DND-41 (cell line): Measurements from ENCODE around the gene PDE6B.
A peak's percentile ranks its signal among the peaks of the same experiment; 100 is the strongest.

ENCODE experiments used
- ATAC-seq: fragments of 200-7000 bp; cut with Tn5 transposase; 3 replicates; pipeline ENCODE4 v1.9.1; 2021; ENCODE audit warnings: low read depth; ENCODE audit not compliant: insufficient read depth
- DNase-seq: peaks from one replicate; pipeline ENCODE4 v3.0.0-alpha.2; 2020
- H2AFZ ChIP-seq: 2 replicates; pipeline ENCODE4 v1.6.0; 2012; ENCODE audit warnings: low read depth, low read length
- H3K27ac ChIP-seq: 2 replicates; pipeline ENCODE4 v1.5.1; 2012; ENCODE audit warnings: low read length, inconsistent platforms
- H3K27me3 ChIP-seq: fragments of 200-600 bp; sonication (generic); 2 replicates; pipeline ENCODE4 v1.6.0; 2012; ENCODE audit warnings: low read length, mild to moderate bottlenecking, inconsistent platforms; ENCODE audit not compliant: insufficient read depth, poor library complexity
- H3K36me3 ChIP-seq: 2 replicates; pipeline ENCODE4 v1.5.1; 2012; ENCODE audit warnings: low read length, inconsistent platforms; ENCODE audit not compliant: insufficient read depth
- H3K4me1 ChIP-seq: 2 replicates; pipeline ENCODE4 v1.5.1; 2012; ENCODE audit warnings: mild to moderate bottlenecking, low read length; ENCODE audit not compliant: insufficient read depth
- H3K4me2 ChIP-seq: 2 replicates; pipeline ENCODE4 v1.6.0; 2012; ENCODE audit warnings: mild to moderate bottlenecking, moderate library complexity, low read length, inconsistent platforms; ENCODE audit not compliant: insufficient read depth
- H3K4me3 ChIP-seq, 2 experiments: fragments of 200-600 bp in 1 of 2; shearing (Covaris generic) in 1 of 2; 2 replicates each; pipeline ENCODE4 v1.5.1; 2012 to 2016; ENCODE audit warnings: inconsistent platforms in 2 of 2, low read length in 2 of 2, mild to moderate bottlenecking in 2 of 2, low read depth in 1 of 2, moderate library complexity in 1 of 2
- H3K79me2 ChIP-seq: 2 replicates; pipeline ENCODE4 v1.6.0; 2012; ENCODE audit warnings: low read length, inconsistent platforms; ENCODE audit not compliant: insufficient read depth
- H3K9ac ChIP-seq: 2 replicates; pipeline ENCODE4 v1.6.0; 2012; ENCODE audit warnings: low read depth, mild to moderate bottlenecking, inconsistent platforms, low read length, moderate library complexity
- H3K9me3 ChIP-seq: 2 replicates; pipeline ENCODE4 v1.5.1; 2012; ENCODE audit warnings: low read length, moderate library complexity, mild to moderate bottlenecking, inconsistent platforms; ENCODE audit not compliant: insufficient read depth, severe bottlenecking
- H4K20me1 ChIP-seq: 2 replicates; pipeline ENCODE4 v1.6.0; 2012; ENCODE audit warnings: low read length; ENCODE audit not compliant: insufficient read depth
- EZH2 ChIP-seq: IDR thresholded peaks from 3 replicates; pipeline ENCODE4 v1.6.1; 2012; ENCODE audit warnings: borderline replicate concordance, low read depth, mild to moderate bottlenecking, moderate library complexity, low read length, inconsistent platforms; ENCODE audit not compliant: severe bottlenecking
- TF ChIP-seq, protein P1 (sequence below): IDR thresholded peaks from 2 replicates; pipeline ENCODE4 v1.5.1; 2012; ENCODE audit warnings: borderline replicate concordance, low read length, moderate library complexity, mild to moderate bottlenecking; ENCODE audit not compliant: poor library complexity, severe bottlenecking; ENCODE audit errors: extremely low read depth

The PDE6B gene

GRCh38 chr4:577499-578450 lies 47.6 kb upstream of the PDE6B start:
- Histone ChIP-seq H3K27me3 (no peaks in the 10 kb centered on the region), H3K4me2 (no peak overlapping the region), H4K20me1 (no peaks in the 10 kb centered on the region), H3K79me2 (no peaks in the 10 kb centered on the region), H3K4me3 (no peak overlapping the region), H3K9ac (no peak overlapping the region), H2AFZ (no peak overlapping the region), H3K36me3 (no peaks in the 10 kb centered on the region), H3K27ac (no peak overlapping the region), H3K4me1 (no peaks in the 10 kb centered on the region), H3K9me3 (no peaks in the 10 kb centered on the region)
- DNase-seq (no peak), ATAC-seq (no peak)
- TF ChIP-seq EZH2: no peak
- TF ChIP-seq, protein P1, sequence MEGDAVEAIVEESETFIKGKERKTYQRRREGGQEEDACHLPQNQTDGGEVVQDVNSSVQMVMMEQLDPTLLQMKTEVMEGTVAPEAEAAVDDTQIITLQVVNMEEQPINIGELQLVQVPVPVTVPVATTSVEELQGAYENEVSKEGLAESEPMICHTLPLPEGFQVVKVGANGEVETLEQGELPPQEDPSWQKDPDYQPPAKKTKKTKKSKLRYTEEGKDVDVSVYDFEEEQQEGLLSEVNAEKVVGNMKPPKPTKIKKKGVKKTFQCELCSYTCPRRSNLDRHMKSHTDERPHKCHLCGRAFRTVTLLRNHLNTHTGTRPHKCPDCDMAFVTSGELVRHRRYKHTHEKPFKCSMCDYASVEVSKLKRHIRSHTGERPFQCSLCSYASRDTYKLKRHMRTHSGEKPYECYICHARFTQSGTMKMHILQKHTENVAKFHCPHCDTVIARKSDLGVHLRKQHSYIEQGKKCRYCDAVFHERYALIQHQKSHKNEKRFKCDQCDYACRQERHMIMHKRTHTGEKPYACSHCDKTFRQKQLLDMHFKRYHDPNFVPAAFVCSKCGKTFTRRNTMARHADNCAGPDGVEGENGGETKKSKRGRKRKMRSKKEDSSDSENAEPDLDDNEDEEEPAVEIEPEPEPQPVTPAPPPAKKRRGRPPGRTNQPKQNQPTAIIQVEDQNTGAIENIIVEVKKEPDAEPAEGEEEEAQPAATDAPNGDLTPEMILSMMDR: no peak

DNA sequence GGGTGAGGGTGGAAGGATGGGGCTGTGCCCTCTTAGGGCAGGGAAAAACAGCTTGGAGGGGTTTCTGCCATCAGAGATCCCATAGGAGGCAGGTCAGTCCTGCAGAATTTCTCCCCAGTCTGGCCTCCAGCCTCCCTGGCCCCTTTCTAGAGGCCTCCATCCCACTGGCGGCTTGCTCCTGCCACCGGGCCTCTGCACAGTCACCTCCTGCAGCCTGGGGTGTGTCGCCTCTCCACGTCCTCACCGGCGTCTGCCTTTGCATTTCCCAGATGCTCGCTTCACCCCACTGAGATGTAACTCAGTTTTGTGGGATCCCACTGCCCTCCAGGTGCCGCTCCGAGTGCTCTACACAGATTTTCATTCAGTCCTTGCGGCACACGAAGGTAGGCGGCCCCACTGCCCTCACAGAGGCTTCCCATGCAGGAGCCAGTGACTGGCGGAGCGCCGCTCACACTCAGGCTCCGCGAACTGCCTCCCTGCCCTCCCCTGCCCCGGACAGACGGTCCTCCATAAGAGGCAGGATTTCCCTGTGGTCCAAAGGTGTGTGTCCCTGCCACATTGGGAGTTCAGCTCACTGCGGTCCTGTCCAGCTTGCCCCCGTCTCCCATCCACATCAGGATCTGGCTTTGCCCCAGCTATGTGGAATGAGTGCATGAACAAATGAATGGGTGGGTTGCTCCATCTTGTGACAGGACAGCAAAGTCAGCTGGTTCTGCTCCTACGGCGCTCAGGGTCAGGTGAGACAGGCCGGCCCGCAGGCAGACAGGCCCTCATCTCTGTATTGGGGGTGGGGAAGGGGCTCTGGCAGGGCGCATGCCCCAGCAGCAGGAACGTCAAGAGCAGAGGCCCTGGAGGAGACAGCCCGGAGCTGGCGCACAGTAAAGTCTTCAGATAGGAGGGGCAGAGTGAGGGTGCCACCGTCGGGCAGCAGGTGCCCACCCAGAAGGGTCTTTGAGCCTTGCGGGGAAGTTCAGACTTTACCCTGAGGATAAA lies 46.6 kb upstream of the PDE6B start:
- H3K4me3 ChIP-seq: no peak overlapping the region
- H3K9me3 ChIP-seq: no peaks in the 10 kb centered on the region
- H4K20me1 ChIP-seq: no peaks in the 10 kb centered on the region
- ATAC-seq (no peak), DNase-seq (no peak)
- H3K4me1 ChIP-seq: no peaks in the 10 kb centered on the region
- no peaks in the 10 kb centered on the region for H3K79me2 ChIP-seq
- H2AFZ ChIP-seq: no peak overlapping the region
- H3K27me3 ChIP-seq: no peaks in the 10 kb centered on the region
- TF ChIP-seq, protein P1: no peak
- TF ChIP-seq EZH2: no peak
- H3K9ac ChIP-seq: no peak overlapping the region
- no peaks in the 10 kb centered on the region for H3K36me3 ChIP-seq
- no peak overlapping the region for H3K27ac ChIP-seq
- H3K4me2 ChIP-seq: no peak overlapping the region

- no peak overlapping the region for H3K9ac ChIP-seq
- DNase-seq (no peak), ATAC-seq (0 out of 3 replicates have a peak, but pooled peaks have one; percentile 33)
- H4K20me1 ChIP-seq: no peaks in the 10 kb centered on the region
- H3K4me3 ChIP-seq: no peak overlapping the region
- H3K27ac ChIP-seq: no peak overlapping the region
- H3K4me1 ChIP-seq: no peaks in the 10 kb centered on the region
- H3K36me3 ChIP-seq: no peaks in the 10 kb centered on the region
- no peak overlapping the region for H2AFZ ChIP-seq
- H3K79me2 ChIP-seq: no peaks in the 10 kb centered on the region
- H3K9me3 ChIP-seq: no peaks in the 10 kb centered on the region
- H3K27me3 ChIP-seq: no peaks in the 10 kb centered on the region
- TF ChIP-seq EZH2: no peak
- TF ChIP-seq, protein P1: no peak
- no peak overlapping the region for H3K4me2 ChIP-seq
Observed at GRCh38 chr4:579543-580175, 45.7 kb upstream of the PDE6B start.
